K562 (cell line): Measurements from ENCODE around the gene EIF4G1. TPM values are rescaled to one million over a fixed set of nuclear protein-coding genes. Genes with fewer than 3 reads are reported as not detected.

ENCODE experiments used
- ATAC-seq: fragments of 200-7000 bp; cut with Tn5 transposase; 3 replicates; pipeline ENCODE4 v1.9.1; 2020; ENCODE audit warnings: moderate library complexity
- BruUV-seq: library from RNA; stranded (reverse); fragments of 400-500 nt; replicated peaks from 2 replicates; lab custom pipeline; 2021; lab: Mats Ljungman, UMichigan
- CTCF ChIA-PET: fragments of 300-600 bp; formaldehyde crosslinking; extraction: SDS; loops from one replicate; lab custom pipeline; 2021; ENCODE audit warnings: low intra/inter-chr PET ratio; lab: Yijun Ruan, JAX
- POLR2A ChIA-PET: fragments of 300-600, 350-650 bp; sonication (Branson Sonifier 250); formaldehyde crosslinking; extraction: SDS; loops from one replicate; lab custom pipeline; 2021; ENCODE audit warnings: antibody characterized with exemption, inconsistent platforms; lab: Yijun Ruan, JAX
- DNase-seq, 4 experiments: peaks; one replicate each; pipeline versions ENCODE4 v3.0.0 to v3.0.0-alpha.2; 2011 to 2018; ENCODE audit warnings: low spot score in 3 of 4, mixed read lengths in 3 of 4; ENCODE audit errors: extremely low read depth in 1 of 4
- FAIRE-seq: peaks from 2 replicates; lab custom pipeline; 2011; peaks lifted over from hg19 to GRCh38; lab: Jason Lieb, UNC
- H2AFZ ChIP-seq: 2 replicates; pipeline ENCODE4 v1.6.0; 2011; ENCODE audit warnings: low read depth, low read length, control low read depth, inconsistent platforms
- H3K27ac ChIP-seq: fragments of 200-600 bp; 3 replicates; pipeline ENCODE4 v1.8.0; 2011; ENCODE audit warnings: low read depth, mild to moderate bottlenecking, control low read depth, inconsistent platforms, low read length, moderate library complexity, mixed read lengths; ENCODE audit errors: extremely low read depth
- H3K27me3 ChIP-seq, 2 experiments: fragments of 300-600 bp in 1 of 2; 2 replicates in 1 of 2; 3 replicates in 1 of 2; pipeline versions ENCODE4 v1.6.0 to v1.8.0; 2011; ENCODE audit warnings: inconsistent platforms in 2 of 2, low read length in 2 of 2, mild to moderate bottlenecking in 1 of 2, mixed read lengths in 1 of 2, moderate library complexity in 1 of 2; ENCODE audit not compliant: control insufficient read depth in 2 of 2, insufficient read depth in 2 of 2
- H3K36me3 ChIP-seq: fragments of 300-600 bp; 3 replicates; pipeline ENCODE4 v1.8.0; 2011; ENCODE audit warnings: mild to moderate bottlenecking, low read length, inconsistent platforms; ENCODE audit not compliant: control insufficient read depth, insufficient read depth
- H3K4me1 ChIP-seq, 2 experiments: fragments of 200-600 bp in 1 of 2; replicated peaks in 1 of 2; 2 replicates in 1 of 2; 3 replicates in 1 of 2; pipeline versions ENCODE4 v1.5.1 to v1.8.0; 2011; ENCODE audit warnings: inconsistent platforms in 2 of 2, low read length in 2 of 2, mild to moderate bottlenecking in 1 of 2, mixed read lengths in 1 of 2, moderate library complexity in 1 of 2; ENCODE audit not compliant: control insufficient read depth in 2 of 2, insufficient read depth in 2 of 2
- H3K4me2 ChIP-seq: 2 replicates; pipeline ENCODE4 v1.6.1; 2011; ENCODE audit warnings: low read length, control low read depth, inconsistent platforms, mixed read lengths; ENCODE audit not compliant: insufficient read depth
- H3K4me3 ChIP-seq: fragments of 200-600 bp; sonication (generic), shearing (Covaris generic); 2 replicates; pipeline ENCODE4 v1.5.1; 2016; ENCODE audit warnings: control low read depth, inconsistent platforms
- H3K79me2 ChIP-seq: fragments of 200-600 bp; 3 replicates; pipeline ENCODE4 v1.8.0; 2011; ENCODE audit warnings: low read length, inconsistent platforms; ENCODE audit not compliant: control insufficient read depth, insufficient read depth
- H3K9ac ChIP-seq, 2 experiments: 2 replicates each; pipeline versions ENCODE4 v1.6.0 to v1.6.1; 2011; ENCODE audit warnings: low read depth in 2 of 2, low read length in 2 of 2, control low read depth in 1 of 2, inconsistent platforms in 1 of 2, mild to moderate bottlenecking in 1 of 2, mixed read lengths in 1 of 2; ENCODE audit not compliant: insufficient read depth in 1 of 2
- H3K9me1 ChIP-seq: one replicate; pipeline ENCODE4 v1.6.0; 2011; ENCODE audit warnings: inconsistent platforms, mild to moderate bottlenecking, low read length, moderate library complexity; ENCODE audit not compliant: control insufficient read depth, insufficient read depth
- H3K9me3 ChIP-seq: replicated peaks from 2 replicates; pipeline ENCODE4 v1.5.1; 2011; ENCODE audit warnings: low read depth, low read length, inconsistent platforms; ENCODE audit not compliant: control insufficient read depth, insufficient read depth
- H4K20me1 ChIP-seq: replicated peaks from 2 replicates; pipeline ENCODE4 v1.6.1; 2011; ENCODE audit warnings: low read length, inconsistent platforms, mixed read lengths; ENCODE audit not compliant: control insufficient read depth, insufficient read depth
- CBFB ChIP-seq: sonication (generic); formaldehyde crosslinking; IDR thresholded peaks from 2 replicates; pipeline ENCODE4 v1.4.0; 2020; ENCODE audit warnings: mild to moderate bottlenecking, missing genetic modification reagents
- ELF2 ChIP-seq: fragments of 250-450 bp; sonication (Bioruptor Pico); IDR thresholded peaks from 2 replicates; pipeline ENCODE4 v1.5.0; 2021; ENCODE audit warnings: mild to moderate bottlenecking
- FIP1L1 ChIP-seq: fragments of 200-400 bp; formaldehyde crosslinking; IDR thresholded peaks from 2 replicates; pipeline ENCODE4 v1.6.1; 2018; ENCODE audit warnings: mild to moderate bottlenecking, low read depth, low read length; ENCODE audit not compliant: poor library complexity, severe bottlenecking
- GATAD2B ChIP-seq: fragments of 450-650 bp; IDR thresholded peaks from 2 replicates; pipeline ENCODE4 v1.6.1; 2017; ENCODE audit warnings: mild to moderate bottlenecking, borderline replicate concordance
- MIER1 ChIP-seq: fragments of 450-650 bp; IDR thresholded peaks from 2 replicates; pipeline ENCODE4 v1.6.1; 2016; ENCODE audit warnings: antibody characterized with exemption, mild to moderate bottlenecking, low read depth
- NCOA6 ChIP-seq: fragments of 450-650 bp; IDR thresholded peaks from 2 replicates; pipeline ENCODE4 v1.6.1; 2017; ENCODE audit warnings: mild to moderate bottlenecking
- NRF1 ChIP-seq, 2 experiments: fragments of 450-650 bp; IDR thresholded peaks in 1 of 2; conservative IDR thresholded peaks in 1 of 2; 2 replicates each; pipeline ENCODE4 v1.6.1; 2014; ENCODE audit warnings: mild to moderate bottlenecking in 2 of 2
- SAFB2 ChIP-seq: fragments of 200-400 bp; formaldehyde crosslinking; IDR thresholded peaks from 2 replicates; pipeline ENCODE4 v1.6.1; 2018; ENCODE audit warnings: borderline replicate concordance, low read length, low read depth, moderate library complexity; ENCODE audit not compliant: severe bottlenecking
- TSC22D4 ChIP-seq: fragments of 450-650 bp; IDR thresholded peaks from 2 replicates; pipeline ENCODE4 v1.6.1; 2016; ENCODE audit warnings: missing genetic modification characterization, missing biosample characterization, control low read depth
- ZC3H4 ChIP-seq: sonication (generic); formaldehyde crosslinking; IDR thresholded peaks from 2 replicates; pipeline ENCODE4 v1.9.0; 2021; ENCODE audit warnings: missing genetic modification reagents, borderline replicate concordance
- WGBS: fragments of 100-300 bp; shearing (Covaris generic); methylation state at CpG from one replicate; pipeline ENCODE4 v1.1.6; 2016; ENCODE audit warnings: low coverage, mixed read lengths; ENCODE audit not compliant: insufficient coverage; ENCODE audit errors: missing lambda C conversion rate; 5-methylcytosine and 5-hydroxymethylcytosine counted together
- in situ Hi-C: fragments of 300-500 bp; cut with MboI; formaldehyde crosslinking; loops from 4 replicates; pipeline ENCODE4 v1.15.0; 2018; ENCODE audit warnings: inconsistent platforms, mixed read lengths
- intact Hi-C: fragments of 100-400 bp; cut with micrococcal nuclease; formaldehyde crosslinking; loops from 2 replicates; pipeline ENCODE4 v1.14.2; 2022
- polyA plus RNA-seq, 8 experiments: library from polyadenylated mRNA; depleted of rRNA in 4 of 8; stranded (reverse) in 5 of 8; unstranded in 3 of 8; fragments of >200 nt; fragmentation: Nextera tagmentation in 2 of 8; fragmentation: Illumina TruSeq in 1 of 8; extraction: Ambion mirVana in 2 of 8; extraction: Trizol in 1 of 8; gene quantifications; 2 replicates each; pipeline versions ENCODE4 v1.2.1 to v1.2.3, GENCODE V29; 2011 to 2014; ENCODE audit warnings: inconsistent platforms in 1 of 8, missing spikeins in 1 of 8
- total RNA-seq, 7 experiments: library from RNA; depleted of rRNA in 6 of 7; stranded (reverse); fragments of >200 nt in 6 of 7; fragmentation: Illumina TruSeq in 2 of 7; extraction: Trizol in 2 of 7; gene quantifications; 2 replicates each; pipeline versions ENCODE4 v1.2.1 to v1.2.3, GENCODE V29; 2011 to 2021; ENCODE audit warnings: low replicate concordance in 1 of 7
- TF ChIP-seq, protein P1 (sequence below), 2 experiments: IDR thresholded peaks; 2 replicates each; pipeline ENCODE4 v1.6.1; 2011; ENCODE audit warnings: borderline replicate concordance in 1 of 2, control low read depth in 1 of 2, low read depth in 1 of 2, low read length in 1 of 2, mild to moderate bottlenecking in 1 of 2, mixed read lengths in 1 of 2, moderate library complexity in 1 of 2; ENCODE audit not compliant: insufficient read depth in 1 of 2, insufficient read length in 1 of 2, poor library complexity in 1 of 2, severe bottlenecking in 1 of 2; ENCODE audit errors: extremely low read depth in 1 of 2
- TF ChIP-seq, protein P2 (sequence below): fragments of 250-450 bp; sonication (Bioruptor Pico); IDR thresholded peaks from 2 replicates; pipeline ENCODE4 v1.5.0; 2020; ENCODE audit warnings: mild to moderate bottlenecking, borderline replicate concordance
- TF ChIP-seq, protein P3 (sequence below): sonication (generic); formaldehyde crosslinking; IDR thresholded peaks from 2 replicates; pipeline ENCODE4 v1.9.0; 2022; ENCODE audit warnings: mild to moderate bottlenecking, missing genetic modification reagents

The EIF4G1 gene
- total and polyA plus RNA-seq, 9 of the 15 experiments (the other 6 are each of a cell fraction or from before 2014, with no cell fraction given), result 4.6 to 505 (median 155) TPM

DNA sequence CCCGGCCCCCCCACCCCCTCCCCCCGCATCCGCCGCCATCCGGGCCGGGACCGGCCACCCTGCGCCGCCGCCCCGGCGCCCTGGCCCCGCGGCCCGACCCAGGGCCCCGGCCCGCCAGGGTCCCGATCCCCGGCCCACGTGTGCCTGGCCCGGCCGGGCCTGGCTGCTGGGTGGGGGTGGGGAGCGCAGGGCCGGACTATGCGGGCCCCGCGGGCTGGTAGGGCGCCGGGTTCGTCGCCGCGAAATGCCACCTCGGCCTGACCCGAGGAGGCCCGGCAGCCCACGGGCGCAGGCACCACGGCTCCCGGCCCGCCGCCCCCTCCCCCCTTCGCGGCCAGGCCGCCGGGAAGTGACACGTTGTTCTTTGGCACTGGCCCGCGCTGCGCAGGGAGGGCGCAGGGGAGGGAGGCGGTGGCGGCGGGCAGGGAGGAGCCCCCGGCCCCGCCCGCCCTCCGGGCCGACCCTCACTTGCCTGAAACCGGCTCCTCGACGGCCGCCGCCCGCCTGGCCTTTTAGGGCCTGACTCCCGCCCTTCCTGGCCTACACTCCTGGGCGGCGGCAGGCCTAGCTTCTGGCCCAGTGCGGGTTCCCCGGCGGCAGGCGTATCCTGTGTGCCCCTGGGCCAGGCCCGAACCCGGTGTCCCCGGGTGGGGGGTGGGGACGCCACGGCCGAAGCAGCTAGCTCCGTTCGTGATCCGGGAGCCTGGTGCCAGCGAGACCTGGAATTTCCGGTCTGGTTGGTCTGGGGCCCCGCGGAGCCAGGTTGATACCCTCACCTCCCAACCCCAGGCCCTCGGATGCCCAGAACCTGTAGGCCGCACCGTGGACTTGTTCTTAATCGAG is 515 bp downstream of the EIF4G1 start:
- Histone ChIP-seq H3K27me3 (no peaks in the 10 kb centered on the region), H3K4me3 (peak overlapping the region; percentile 100), H3K27ac (peak overlapping the region; percentile 94), H2AFZ (no peak overlapping the region), H4K20me1 (peaks cover 41% of the 10 kb centered on the region), H3K4me2 (peak overlapping the region; percentile 99), H3K9me3 (no peaks in the 10 kb centered on the region), H3K9ac (peak overlapping the region; percentile 99 to 100), H3K36me3 (peaks cover 48% of the 10 kb centered on the region), H3K9me1 (peaks cover 13% of the 10 kb centered on the region), H3K79me2 (peaks cover 56% of the 10 kb centered on the region), H3K4me1 (peaks cover 13 to 36% of the 10 kb centered on the region in 2 experiments; a peak in 4 of 5 replicates)
- intact Hi-C loops, result loop anchor here (2.0 kb wide), 1 partner anchor 16 kb away; the partner anchor contains the start of gene PSMD2
- ChIA-PET CTCF (no interaction called here), POLR2A (interaction anchor here (0.6 to 2.3 kb wide), 8 partner anchors 11 to 102 kb away, joined by 3 to 24 read pairs (median 6); partner anchors contain the start of gene PSMD2)
- ATAC-seq, result peak; percentile 70
- in situ Hi-C loops, result no loop called here
- no peak for FAIRE-seq
- peak; percentile 70 to 86 (median 78) for DNase-seq
- no TSS peak for BruUV-seq
- 0% methylated on average over 22 of the region's 89 CpGs for WGBS
- TF ChIP-seq SAFB2 (no peak), ZC3H4 (CRISPR knock-in tag) (peak; percentile 49; the same call in 1 of the 2 replicates), NCOA6 (no peak), FIP1L1 (peak; percentile 96), MIER1 (no peak), ELF2 (no peak), GATAD2B (peak; percentile 54), TSC22D4 (tag) (no peak), CBFB (0 out of 2 replicates have a peak, but pooled peaks have one; percentile 39), NRF1 (conservative IDR thresholded peaks at IDR 0.05 in 1 of 2, IDR thresholded peaks at IDR 0.05 in 1 of 2) (peak; percentile 34 to 48)
- TF ChIP-seq, protein P1, sequence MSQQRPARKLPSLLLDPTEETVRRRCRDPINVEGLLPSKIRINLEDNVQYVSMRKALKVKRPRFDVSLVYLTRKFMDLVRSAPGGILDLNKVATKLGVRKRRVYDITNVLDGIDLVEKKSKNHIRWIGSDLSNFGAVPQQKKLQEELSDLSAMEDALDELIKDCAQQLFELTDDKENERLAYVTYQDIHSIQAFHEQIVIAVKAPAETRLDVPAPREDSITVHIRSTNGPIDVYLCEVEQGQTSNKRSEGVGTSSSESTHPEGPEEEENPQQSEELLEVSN (IDR thresholded peaks at IDR 0.05; ENCODE audit: borderline replicate concordance in 1 of 2, extremely low read depth in 1 of 2, insufficient read depth in 1 of 2, insufficient read length in 1 of 2, low read depth in 1 of 2, low read length in 1 of 2, poor library complexity in 1 of 2, severe bottlenecking in 1 of 2), result peak in 1 of 2 experiments; percentile 44
- TF ChIP-seq, protein P2, sequence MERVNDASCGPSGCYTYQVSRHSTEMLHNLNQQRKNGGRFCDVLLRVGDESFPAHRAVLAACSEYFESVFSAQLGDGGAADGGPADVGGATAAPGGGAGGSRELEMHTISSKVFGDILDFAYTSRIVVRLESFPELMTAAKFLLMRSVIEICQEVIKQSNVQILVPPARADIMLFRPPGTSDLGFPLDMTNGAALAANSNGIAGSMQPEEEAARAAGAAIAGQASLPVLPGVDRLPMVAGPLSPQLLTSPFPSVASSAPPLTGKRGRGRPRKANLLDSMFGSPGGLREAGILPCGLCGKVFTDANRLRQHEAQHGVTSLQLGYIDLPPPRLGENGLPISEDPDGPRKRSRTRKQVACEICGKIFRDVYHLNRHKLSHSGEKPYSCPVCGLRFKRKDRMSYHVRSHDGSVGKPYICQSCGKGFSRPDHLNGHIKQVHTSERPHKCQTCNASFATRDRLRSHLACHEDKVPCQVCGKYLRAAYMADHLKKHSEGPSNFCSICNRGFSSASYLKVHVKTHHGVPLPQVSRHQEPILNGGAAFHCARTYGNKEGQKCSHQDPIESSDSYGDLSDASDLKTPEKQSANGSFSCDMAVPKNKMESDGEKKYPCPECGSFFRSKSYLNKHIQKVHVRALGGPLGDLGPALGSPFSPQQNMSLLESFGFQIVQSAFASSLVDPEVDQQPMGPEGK (CRISPR knock-in tag), result no peak
- TF ChIP-seq, protein P3, sequence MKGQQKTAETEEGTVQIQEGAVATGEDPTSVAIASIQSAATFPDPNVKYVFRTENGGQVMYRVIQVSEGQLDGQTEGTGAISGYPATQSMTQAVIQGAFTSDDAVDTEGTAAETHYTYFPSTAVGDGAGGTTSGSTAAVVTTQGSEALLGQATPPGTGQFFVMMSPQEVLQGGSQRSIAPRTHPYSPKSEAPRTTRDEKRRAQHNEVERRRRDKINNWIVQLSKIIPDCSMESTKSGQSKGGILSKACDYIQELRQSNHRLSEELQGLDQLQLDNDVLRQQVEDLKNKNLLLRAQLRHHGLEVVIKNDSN, result peak; percentile 20; the same call in 1 of the 2 replicates
